Measurements from ENCODE around the gene CPT1B. TPM values are rescaled to one million over a fixed set of nuclear protein-coding genes. Genes with fewer than 3 reads are reported as not detected.

The CPT1B gene
- 10 to 100 TPM; 77.4 to 80.9 TPM for total RNA-seq

DNA sequence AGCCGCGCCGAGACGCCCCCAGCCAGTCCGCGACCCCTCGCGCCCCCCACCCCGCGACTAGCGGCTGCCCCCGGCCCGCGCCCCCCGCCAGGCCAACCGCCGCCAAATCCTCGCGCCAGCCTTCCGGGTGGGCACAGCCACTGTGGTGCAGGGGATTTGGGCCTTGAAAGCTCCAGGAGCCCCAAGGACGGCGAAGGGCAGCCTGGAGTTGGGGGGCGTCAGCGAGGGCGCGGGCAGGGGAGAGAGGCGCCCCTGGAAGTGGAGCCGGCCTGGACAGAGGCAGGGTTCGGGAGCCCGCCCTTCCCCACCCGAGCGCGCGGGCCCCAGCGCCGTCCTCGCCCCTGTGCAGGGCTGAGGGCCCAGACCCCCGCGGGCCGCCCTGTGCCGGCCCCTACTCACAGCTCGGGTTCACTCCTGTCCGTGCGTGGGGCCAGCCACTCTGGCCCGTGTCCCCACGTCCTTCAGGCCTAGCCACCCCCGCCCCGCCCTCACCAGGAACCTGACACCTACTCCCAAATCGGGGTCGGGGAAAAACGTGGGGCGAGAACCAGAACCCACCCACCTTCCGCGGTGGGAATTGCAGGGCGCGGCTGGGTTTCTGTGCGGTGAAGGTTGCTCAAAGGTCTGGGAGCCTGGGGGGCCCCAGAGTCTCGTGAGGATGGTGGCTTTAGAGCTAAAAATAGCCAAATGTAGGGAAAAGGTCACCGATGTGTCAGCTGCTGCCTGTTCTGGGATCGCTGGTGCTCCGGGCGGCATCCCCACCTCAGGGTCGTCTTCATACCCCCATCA, at the start of gene CPT1B:
TSS of gene CPT1B (minus strand) at position 441 of the 789 bp plus-strand sequence. CDS start 512 bp downstream, outside the sequence.
- H3K27ac Mint-ChIP-seq, result peak within 1 kb of the TSS; percentile 83
- H3K9me3 Mint-ChIP-seq (ENCODE audit: insufficient read depth), result no peaks in the 10 kb centered on the region
- H3K27me3 Mint-ChIP-seq (ENCODE audit: low read depth), result no peaks in the 10 kb centered on the region
- ATAC-seq (no peak), DNase-seq (no peak)
- H3K4me3 Mint-ChIP-seq, result peak within 1 kb of the TSS; percentile 51
- ChIA-PET CTCF (interaction anchor here (1.0 to 2.0 kb wide), 2 partner anchors 15 kb away, joined by 9 to 13 read pairs; partner anchors contain the start of gene SYCE3), POLR2A (interaction anchor here (0.5 to 2.4 kb wide), 5 partner anchors 15 to 235 kb away, joined by 3 to 10 read pairs (median 4); partner anchors contain the start of genes SCO2 and SYCE3)
- H3K4me1 Mint-ChIP-seq (ENCODE audit: low read depth), result peaks cover 41% of the 10 kb centered on the region
- H3K36me3 Mint-ChIP-seq (ENCODE audit: low read depth), result peaks cover 36% of the 10 kb centered on the region

- ATAC-seq (no peak), DNase-seq (peak; percentile 40)
- H3K4me1 Mint-ChIP-seq (ENCODE audit: low read depth), result peaks cover 33% of the 10 kb centered on the region
- H3K4me3 Mint-ChIP-seq, result peak overlapping the region; percentile 79
- ChIA-PET CTCF (interaction anchor here (0.7 to 2.1 kb wide), 3 partner anchors 67 to 383 kb away, joined by 3 to 11 read pairs (median 3); partner anchors contain the start of genes SCO2 and TUBGCP6), POLR2A (interaction anchor here (0.8 kb wide), 1 partner anchor 101 kb away, joined by 3 read pairs; the partner anchor contains the start of gene SCO2)
- peaks cover 3% of the 10 kb centered on the region for H3K27me3 Mint-ChIP-seq (ENCODE audit: low read depth)
- peaks cover 7% of the 10 kb centered on the region for H3K36me3 Mint-ChIP-seq (ENCODE audit: low read depth)
- H3K9me3 Mint-ChIP-seq (ENCODE audit: insufficient read depth), result no peaks in the 10 kb centered on the region
- peak overlapping the region; percentile 81 for H3K27ac Mint-ChIP-seq
Observed at GRCh38 chr22:50626850-50627641, 48.8 kb upstream of the CPT1B start.

DNA sequence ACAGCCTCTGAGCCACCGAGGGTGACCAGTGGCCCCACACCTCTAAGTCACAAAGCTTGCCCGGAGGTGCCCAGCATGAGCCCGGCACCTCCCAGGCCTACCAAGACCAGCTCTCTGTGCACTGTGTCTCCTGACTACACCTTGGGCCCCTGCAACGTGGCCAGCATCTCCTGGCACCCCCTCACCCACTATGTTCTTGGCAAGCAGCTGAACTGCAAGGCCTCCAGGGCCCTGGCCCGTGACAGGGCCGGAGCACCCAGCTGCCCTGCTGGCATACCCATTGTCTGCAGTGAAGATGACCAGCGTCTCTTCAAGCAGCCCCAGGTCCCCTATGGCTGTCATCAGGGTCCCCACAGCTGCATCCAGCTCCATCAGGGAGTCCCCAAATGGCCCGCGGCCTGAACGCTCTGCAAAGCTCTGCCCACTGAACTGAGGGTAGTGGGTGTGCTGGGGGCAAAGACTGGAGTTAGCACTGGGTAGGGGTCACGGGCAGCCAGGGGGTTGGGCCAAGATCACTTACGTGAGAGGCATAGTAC, 48.2 kb upstream of the CPT1B start:
- H3K9me3 Mint-ChIP-seq (ENCODE audit: insufficient read depth), result no peaks in the 10 kb centered on the region
- DNase-seq, result no peak
- peaks cover 40% of the 10 kb centered on the region for H3K4me1 Mint-ChIP-seq (ENCODE audit: low read depth)
- CTCF ChIA-PET, result interaction anchor here (1.0 kb wide), 1 partner anchor 67 kb away, joined by 3 read pairs; no protein-coding TSS in a partner anchor
- peak overlapping the region; percentile 73 for H3K27ac Mint-ChIP-seq
- ATAC-seq, result no peak
- peak overlapping the region; percentile 63 for H3K4me3 Mint-ChIP-seq
- H3K27me3 Mint-ChIP-seq (ENCODE audit: low read depth), result peaks cover 3% of the 10 kb centered on the region
- peaks cover 7% of the 10 kb centered on the region for H3K36me3 Mint-ChIP-seq (ENCODE audit: low read depth)
- POLR2A ChIA-PET, result interaction anchor here (0.7 to 0.8 kb wide), 2 partner anchors 10 to 101 kb away, joined by 3 read pairs; partner anchors contain the start of gene SCO2

DNA sequence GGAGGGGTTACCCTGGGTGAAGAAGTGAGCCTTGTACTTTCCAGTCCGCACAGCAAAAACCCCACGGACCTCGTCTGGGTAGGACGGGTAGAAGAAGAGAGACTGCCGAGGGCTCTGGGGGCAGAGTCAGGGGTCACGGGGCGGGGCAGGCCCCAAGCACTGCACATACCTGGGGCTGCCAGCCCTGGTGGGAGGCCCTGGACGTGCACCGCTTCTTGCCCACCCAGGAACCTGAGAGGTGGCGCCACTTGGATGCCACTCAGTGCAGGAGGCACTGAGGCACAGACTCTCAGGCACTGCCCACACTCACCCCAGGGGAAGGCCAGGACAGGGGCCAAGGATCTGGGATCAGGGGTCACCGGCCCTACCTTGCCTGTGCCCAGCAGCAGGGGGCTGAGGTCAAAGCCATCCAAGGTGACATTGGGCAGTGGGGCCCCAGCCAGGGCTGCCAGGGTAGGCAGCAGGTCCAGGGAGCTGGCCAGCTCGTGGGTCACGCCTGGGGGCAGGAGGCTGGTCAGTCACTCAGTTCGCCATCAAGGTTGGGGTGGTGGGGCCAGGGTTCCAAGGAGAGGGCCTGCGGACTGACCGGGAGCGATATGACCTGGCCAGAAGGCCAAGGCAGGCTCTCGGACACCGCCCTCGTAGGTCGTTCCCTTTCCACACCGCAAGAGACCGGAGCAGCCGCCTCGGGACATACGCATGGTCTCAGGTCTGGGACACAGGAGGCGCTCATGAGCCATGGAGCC, 47.5 kb upstream of the CPT1B start:
- POLR2A ChIA-PET, result interaction anchor here (0.7 to 0.8 kb wide), 2 partner anchors 9 to 100 kb away, joined by 3 read pairs; partner anchors contain the start of gene SCO2
- peaks cover 3% of the 10 kb centered on the region for H3K27me3 Mint-ChIP-seq (ENCODE audit: low read depth)
- H3K4me1 Mint-ChIP-seq (ENCODE audit: low read depth), result peaks cover 46% of the 10 kb centered on the region
- ATAC-seq, result no peak
- no peak for DNase-seq
- no peak overlapping the region for H3K27ac Mint-ChIP-seq
- H3K9me3 Mint-ChIP-seq (ENCODE audit: insufficient read depth), result no peaks in the 10 kb centered on the region
- CTCF ChIA-PET, result interaction anchor here (1.0 kb wide), 1 partner anchor 68 kb away, joined by 3 read pairs; no protein-coding TSS in a partner anchor
- peak overlapping the region; percentile 63 for H3K4me3 Mint-ChIP-seq
- peaks cover 7% of the 10 kb centered on the region for H3K36me3 Mint-ChIP-seq (ENCODE audit: low read depth)

DNA sequence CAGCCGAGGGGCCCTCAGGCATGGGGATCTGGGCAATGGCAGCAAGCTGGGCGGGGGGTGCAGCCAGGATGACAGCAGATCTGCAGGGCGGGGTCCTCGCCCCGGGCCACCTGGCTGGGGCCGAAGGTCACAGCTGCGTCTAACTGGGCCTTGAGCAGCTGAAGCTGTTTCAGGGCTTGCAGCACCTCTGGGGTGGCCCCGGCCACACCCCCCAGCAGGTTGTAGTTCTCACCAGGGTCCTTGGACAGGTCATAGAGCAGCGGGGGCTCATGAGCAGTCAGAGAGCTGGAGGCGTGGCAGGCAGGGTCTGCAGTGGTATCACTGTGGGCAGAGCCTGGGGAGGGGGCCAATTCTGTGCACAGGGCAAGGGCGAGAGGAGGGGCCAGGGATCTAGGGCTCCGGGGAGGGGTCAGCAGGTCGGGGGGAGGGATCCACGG, 46.9 kb upstream of the CPT1B start:
- POLR2A ChIA-PET, result no interaction called here
- Mint-ChIP-seq H3K4me1 (ENCODE audit: low read depth) (peaks cover 52% of the 10 kb centered on the region), H3K4me3 (no peak overlapping the region), H3K9me3 (ENCODE audit: insufficient read depth) (no peaks in the 10 kb centered on the region), H3K36me3 (ENCODE audit: low read depth) (peaks cover 7% of the 10 kb centered on the region), H3K27me3 (ENCODE audit: low read depth) (peaks cover 3% of the 10 kb centered on the region), H3K27ac (no peak overlapping the region)
- CTCF ChIA-PET, result no interaction called here
- ATAC-seq (no peak), DNase-seq (no peak)

DNA sequence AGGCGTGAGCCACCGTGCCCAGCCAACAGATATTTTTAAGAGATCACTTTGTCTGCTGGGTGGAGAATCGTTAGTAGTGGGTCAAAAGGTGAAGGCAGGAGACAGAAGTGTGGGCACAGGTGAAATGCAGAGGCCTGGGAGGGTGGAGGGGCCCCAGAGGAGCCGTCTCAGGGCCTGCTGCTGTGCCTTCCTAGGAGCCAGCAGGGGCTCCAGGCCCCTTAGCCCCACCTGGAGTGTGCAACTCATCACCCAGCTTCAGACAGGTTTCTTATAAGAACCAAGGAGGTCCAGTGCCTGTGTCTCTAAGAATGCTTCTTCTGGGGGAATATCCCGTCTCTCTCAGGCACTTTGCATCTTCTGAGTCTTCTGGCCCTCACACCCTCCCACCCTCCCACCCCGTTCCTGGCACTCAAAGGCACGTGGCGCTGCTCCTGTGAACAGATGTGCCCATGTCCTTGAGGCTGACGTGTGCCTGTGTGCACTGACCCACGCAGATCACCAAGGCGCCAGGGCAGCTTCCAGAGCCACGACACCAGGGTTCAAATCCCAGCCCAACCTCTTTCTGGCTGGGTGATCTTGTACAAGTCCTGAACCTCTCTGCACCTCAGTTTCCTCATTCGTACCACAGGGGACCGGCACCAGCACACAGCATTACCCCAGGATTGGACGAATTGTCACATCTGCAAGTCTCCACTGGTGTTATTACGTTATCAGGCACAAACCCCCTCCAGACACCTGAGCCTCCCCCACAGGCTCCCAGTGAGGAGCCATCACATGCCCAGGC, 46.3 kb upstream of the CPT1B start:
- H3K4me3 Mint-ChIP-seq, result no peak overlapping the region

DNA sequence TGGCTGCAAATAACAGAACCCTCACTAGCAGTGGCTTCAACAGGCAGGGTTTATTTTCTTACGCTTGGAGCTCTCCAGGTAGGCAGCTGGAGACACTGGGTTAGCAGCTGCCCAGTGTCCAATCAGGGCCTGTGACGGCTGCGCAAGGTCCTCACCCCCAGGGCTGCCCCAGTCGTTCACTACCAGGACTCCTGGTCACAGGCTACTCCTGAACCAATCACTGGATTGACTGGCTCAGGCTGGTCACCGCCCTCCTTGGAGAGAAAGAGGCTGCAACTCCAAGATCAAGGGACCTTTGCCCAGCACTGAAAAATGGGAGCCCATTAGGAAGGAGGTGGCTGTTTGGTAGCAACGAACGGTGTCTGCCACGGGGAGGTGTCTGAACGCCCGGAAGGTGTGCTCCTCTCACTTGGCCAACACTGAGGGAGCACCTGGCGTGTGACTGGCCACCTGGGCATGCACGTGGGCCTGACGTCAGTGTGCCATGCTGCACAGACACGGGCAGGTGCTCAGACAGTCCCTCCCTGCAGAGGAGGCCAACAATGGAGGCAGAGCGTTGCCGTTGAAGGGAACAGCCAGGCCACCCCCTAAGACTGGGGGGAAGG, 44.6 kb upstream of the CPT1B start:
- Mint-ChIP-seq H3K27me3 (ENCODE audit: low read depth) (no peaks in the 10 kb centered on the region), H3K4me3 (peak overlapping the region; percentile 84), H3K27ac (peak overlapping the region; percentile 100), H3K36me3 (ENCODE audit: low read depth) (peaks cover 7% of the 10 kb centered on the region), H3K4me1 (ENCODE audit: low read depth) (peaks cover 50% of the 10 kb centered on the region), H3K9me3 (ENCODE audit: insufficient read depth) (no peaks in the 10 kb centered on the region)
- no peak for ATAC-seq
- no peak for DNase-seq
- ChIA-PET POLR2A (interaction anchor here (2.0 to 5.1 kb wide), 4 partner anchors 78 to 96 kb away, joined by 10 to 111 read pairs (median 49); partner anchors contain the start of genes KLHDC7B, SCO2 and TYMP), CTCF (interaction anchor here (1.0 to 4.4 kb wide), 5 partner anchors 11 to 329 kb away, joined by 3 to 77 read pairs (median 10); partner anchors contain the start of gene SCO2)

More for the DNA sequence above, 46.3 kb upstream of the CPT1B start:
- H3K36me3 Mint-ChIP-seq (ENCODE audit: low read depth), result peaks cover 7% of the 10 kb centered on the region
- peaks cover 55% of the 10 kb centered on the region for H3K4me1 Mint-ChIP-seq (ENCODE audit: low read depth)
- CTCF ChIA-PET, result no interaction called here
- no peak overlapping the region for H3K27ac Mint-ChIP-seq
- POLR2A ChIA-PET, result interaction anchor here (0.7 kb wide), 1 partner anchor 331 kb away, joined by 3 read pairs; no protein-coding TSS in a partner anchor
- peaks cover 3% of the 10 kb centered on the region for H3K27me3 Mint-ChIP-seq (ENCODE audit: low read depth)
- DNase-seq, result no peak
- H3K9me3 Mint-ChIP-seq (ENCODE audit: insufficient read depth), result no peaks in the 10 kb centered on the region
- no peak for ATAC-seq

- H3K9me3 Mint-ChIP-seq (ENCODE audit: insufficient read depth), result no peaks in the 10 kb centered on the region
- peak; percentile 8 for ATAC-seq
- H3K36me3 Mint-ChIP-seq (ENCODE audit: low read depth), result peaks cover 7% of the 10 kb centered on the region
- H3K4me1 Mint-ChIP-seq (ENCODE audit: low read depth), result peaks cover 48% of the 10 kb centered on the region
- peak; percentile 68 for DNase-seq
- H3K4me3 Mint-ChIP-seq, result peak overlapping the region; percentile 84
- ChIA-PET CTCF (interaction anchor here (1.0 to 4.4 kb wide), 22 partner anchors 8 to 371 kb away, joined by 3 to 77 read pairs (median 8); partner anchors contain the start of genes CHKB, HDAC10, LMF2 and NCAPH2), POLR2A (interaction anchor here (0.6 to 5.1 kb wide), 21 partner anchors 40 to 432 kb away, joined by 3 to 111 read pairs (median 7); partner anchors contain the start of genes CHKB, HDAC10, KLHDC7B and LMF2)
- H3K27ac Mint-ChIP-seq, result peak overlapping the region; percentile 100
- peaks cover 2% of the 10 kb centered on the region for H3K27me3 Mint-ChIP-seq (ENCODE audit: low read depth)
Observed at GRCh38 chr22:50621948-50622722, 43.9 kb upstream of the CPT1B start.

- Mint-ChIP-seq H3K4me3 (peak overlapping the region; percentile 84), H3K4me1 (ENCODE audit: low read depth) (peaks cover 44% of the 10 kb centered on the region), H3K27me3 (ENCODE audit: low read depth) (peaks cover 2% of the 10 kb centered on the region), H3K27ac (peak overlapping the region; percentile 100), H3K9me3 (ENCODE audit: insufficient read depth) (no peaks in the 10 kb centered on the region), H3K36me3 (ENCODE audit: low read depth) (peaks cover 6% of the 10 kb centered on the region)
- CTCF ChIA-PET, result interaction anchor here (0.9 to 4.4 kb wide), 31 partner anchors 9 to 430 kb away, joined by 3 to 77 read pairs (median 7); partner anchors contain the start of genes CHKB, HDAC10, KLHDC7B and LMF2
- POLR2A ChIA-PET, result interaction anchor here (0.6 to 5.1 kb wide), 26 partner anchors 20 to 431 kb away, joined by 3 to 111 read pairs (median 6); partner anchors contain the start of genes CHKB, HDAC10, KLHDC7B and LMF2
- peak; percentile 77 for DNase-seq
- ATAC-seq, result peak; percentile 62
Observed at GRCh38 chr22:50621356-50621880, 43.2 kb upstream of the CPT1B start.
